Tibial nerve (tissue), 4 donors: ENCODE measurements around the gene MRC1.

Experiments
- EP300 ChIP-seq, 2 donors: sonication (generic); formaldehyde crosslinking; IDR thresholded peaks; one replicate each; pipeline ENCODE4 v1.6.1; 2017; ENCODE audit warnings: antibody characterized with exemption in 2 of 2, mild to moderate bottlenecking in 1 of 2
- TF ChIP-seq, protein P1 (sequence below), 5 experiments: fragments of 200-600 bp in 3 of 5; fragments of 450-650 bp in 2 of 5; sonication (generic) in 3 of 5; IDR thresholded peaks; one replicate each; pipeline ENCODE4 v1.5.1; 2016 to 2019; ENCODE audit warnings: antibody characterized with exemption in 5 of 5, mild to moderate bottlenecking in 3 of 5, moderate library complexity in 2 of 5

DNA sequence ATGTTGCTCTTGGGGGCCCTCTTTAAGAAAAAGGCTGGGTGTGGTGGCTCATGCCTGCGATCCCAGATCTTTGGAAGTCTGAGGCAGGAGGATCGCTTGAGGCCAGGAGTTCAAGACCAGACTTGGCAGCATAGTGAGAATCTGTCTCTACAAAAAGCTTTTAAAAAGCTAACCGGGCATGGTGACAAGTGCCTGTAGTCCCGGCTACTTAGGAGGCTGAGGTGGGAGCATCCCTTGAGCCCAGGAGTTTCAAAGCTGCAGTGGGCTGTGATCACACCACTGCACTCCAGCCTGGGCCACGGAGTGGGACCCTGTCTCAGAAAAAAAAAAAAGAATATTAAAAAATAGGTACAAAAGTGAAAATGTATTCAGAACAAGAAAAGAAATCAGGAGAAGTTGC is 104.5 kb downstream of the MRC1 start:
- TF ChIP-seq, protein P1, sequence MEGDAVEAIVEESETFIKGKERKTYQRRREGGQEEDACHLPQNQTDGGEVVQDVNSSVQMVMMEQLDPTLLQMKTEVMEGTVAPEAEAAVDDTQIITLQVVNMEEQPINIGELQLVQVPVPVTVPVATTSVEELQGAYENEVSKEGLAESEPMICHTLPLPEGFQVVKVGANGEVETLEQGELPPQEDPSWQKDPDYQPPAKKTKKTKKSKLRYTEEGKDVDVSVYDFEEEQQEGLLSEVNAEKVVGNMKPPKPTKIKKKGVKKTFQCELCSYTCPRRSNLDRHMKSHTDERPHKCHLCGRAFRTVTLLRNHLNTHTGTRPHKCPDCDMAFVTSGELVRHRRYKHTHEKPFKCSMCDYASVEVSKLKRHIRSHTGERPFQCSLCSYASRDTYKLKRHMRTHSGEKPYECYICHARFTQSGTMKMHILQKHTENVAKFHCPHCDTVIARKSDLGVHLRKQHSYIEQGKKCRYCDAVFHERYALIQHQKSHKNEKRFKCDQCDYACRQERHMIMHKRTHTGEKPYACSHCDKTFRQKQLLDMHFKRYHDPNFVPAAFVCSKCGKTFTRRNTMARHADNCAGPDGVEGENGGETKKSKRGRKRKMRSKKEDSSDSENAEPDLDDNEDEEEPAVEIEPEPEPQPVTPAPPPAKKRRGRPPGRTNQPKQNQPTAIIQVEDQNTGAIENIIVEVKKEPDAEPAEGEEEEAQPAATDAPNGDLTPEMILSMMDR (IDR thresholded peaks at IDR 0.05): no peak
- no peak for TF ChIP-seq EP300 (IDR thresholded peaks at IDR 0.05)
